ENCODE data around the gene FAM135A. TPM values are rescaled to one million over a fixed set of nuclear protein-coding genes. Genes with fewer than 3 reads are reported as not detected.
"Not testable (repeated sequence)": the region's sequence is repeated elsewhere in the genome, so short reads cannot be mapped to it uniquely, and the experiment has no call there.

The FAM135A gene
- total RNA-seq, 1 experiment from 2014 or later, result 29.1 TPM

DNA sequence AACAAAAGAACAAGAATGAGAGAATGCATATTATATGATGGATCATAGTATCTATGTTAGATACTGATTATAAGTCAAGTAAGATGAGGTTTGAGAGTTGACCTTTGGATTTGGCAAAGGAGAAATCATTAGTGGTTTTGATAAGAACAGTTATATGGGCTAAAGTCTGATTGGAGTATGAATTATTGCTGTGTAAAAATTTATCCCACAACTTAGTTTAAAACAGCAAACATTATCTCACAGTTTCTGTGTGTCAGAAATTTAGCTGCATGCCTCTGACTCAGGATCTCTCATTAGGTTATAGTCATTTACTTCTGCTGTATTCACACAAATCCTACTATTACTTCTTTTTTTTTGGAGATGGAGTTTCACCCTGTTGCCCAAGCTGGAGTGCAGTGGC lies 56.7 kb downstream of the FAM135A start:
- H3K27me3 ChIP-seq (ENCODE audit: control insufficient read depth, insufficient read depth, low read length), result no peaks in the 10 kb centered on the region
- no peak for DNase-seq
- H3K36me3 ChIP-seq (replicated peaks; ENCODE audit: control insufficient read depth, insufficient read depth, low read length), result 0 out of 2 replicates have a peak, but pooled peaks cover 1% of the 10 kb centered on the region
- H3K4me3 ChIP-seq (ENCODE audit: insufficient read depth, low read depth, low read length), result no peak overlapping the region

DNA sequence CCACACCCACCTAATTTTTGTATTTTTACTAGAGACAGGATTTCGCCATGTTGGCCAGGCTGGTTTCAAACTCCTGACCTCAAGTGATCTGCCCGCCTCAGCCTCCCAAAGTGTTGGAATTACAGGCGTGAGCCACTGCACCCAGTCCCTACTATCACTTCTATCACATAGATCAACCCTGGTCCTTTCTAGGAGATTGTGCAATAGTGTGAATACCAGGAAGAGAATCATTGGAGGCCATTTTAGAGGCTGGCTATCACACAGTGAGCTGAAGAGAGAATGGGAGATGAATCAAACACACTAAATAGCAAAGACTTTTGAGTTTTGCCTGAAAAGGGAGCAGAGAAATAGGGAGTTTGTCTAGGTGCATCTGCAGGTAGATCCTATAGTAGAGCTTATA lies 57.2 kb downstream of the FAM135A start:
- not testable (repeated sequence) for H3K27me3 ChIP-seq (ENCODE audit: control insufficient read depth, insufficient read depth, low read length); H3K4me3 ChIP-seq (ENCODE audit: insufficient read depth, low read depth, low read length); DNase-seq; H3K36me3 ChIP-seq (replicated peaks; ENCODE audit: control insufficient read depth, insufficient read depth, low read length)

DNA sequence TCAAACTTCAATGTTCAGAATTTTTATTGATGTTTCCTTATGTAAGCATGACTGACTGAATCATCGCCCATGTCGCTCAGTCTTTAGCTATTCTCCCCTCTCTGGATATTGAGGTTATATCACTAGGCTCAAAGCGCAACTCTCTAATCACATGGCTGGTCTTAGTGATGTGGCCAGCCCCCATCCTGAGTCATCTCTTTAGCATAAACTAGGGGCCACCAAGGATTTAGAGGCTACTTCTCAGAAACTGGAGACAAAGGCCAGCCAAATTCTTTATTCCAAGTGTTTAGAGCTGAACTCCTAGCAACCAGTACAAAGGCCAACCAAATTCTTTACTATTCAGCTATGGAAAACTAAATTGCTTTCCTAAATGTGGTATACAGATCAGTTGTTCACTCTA lies 61.4 kb downstream of the FAM135A start:
- H3K27me3 ChIP-seq (ENCODE audit: control insufficient read depth, insufficient read depth, low read length), result no peaks in the 10 kb centered on the region
- H3K36me3 ChIP-seq (replicated peaks; ENCODE audit: control insufficient read depth, insufficient read depth, low read length), result peaks cover 2% of the 10 kb centered on the region
- DNase-seq, result peak; percentile 14
- H3K4me3 ChIP-seq (ENCODE audit: insufficient read depth, low read depth, low read length), result no peak overlapping the region

DNA sequence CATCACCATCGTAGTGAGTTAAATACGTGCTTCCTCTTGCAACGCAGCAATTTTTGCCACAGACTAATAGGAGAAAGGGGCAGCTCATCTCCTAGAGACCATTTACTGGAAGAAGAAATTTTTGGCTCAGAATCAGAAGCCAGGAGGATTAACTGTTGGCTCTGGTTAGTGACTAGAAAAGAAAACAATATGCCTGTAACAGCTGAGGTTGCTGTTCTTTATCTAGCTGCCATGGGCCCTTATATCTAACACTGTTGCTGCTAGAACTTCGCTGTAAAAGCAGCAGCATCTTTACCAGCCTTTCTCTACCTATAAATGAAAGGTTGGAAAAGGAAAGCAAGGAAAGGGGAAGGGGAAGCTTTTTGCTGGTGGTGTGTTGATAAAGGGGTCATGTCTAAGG lies 65.9 kb downstream of the FAM135A start:
- Histone ChIP-seq H3K27me3 (ENCODE audit: control insufficient read depth, insufficient read depth, low read length) (no peaks in the 10 kb centered on the region), H3K36me3 (replicated peaks; ENCODE audit: control insufficient read depth, insufficient read depth, low read length) (peaks cover 2% of the 10 kb centered on the region), H3K4me3 (ENCODE audit: insufficient read depth, low read depth, low read length) (no peak overlapping the region)
- DNase-seq, result no peak

DNA sequence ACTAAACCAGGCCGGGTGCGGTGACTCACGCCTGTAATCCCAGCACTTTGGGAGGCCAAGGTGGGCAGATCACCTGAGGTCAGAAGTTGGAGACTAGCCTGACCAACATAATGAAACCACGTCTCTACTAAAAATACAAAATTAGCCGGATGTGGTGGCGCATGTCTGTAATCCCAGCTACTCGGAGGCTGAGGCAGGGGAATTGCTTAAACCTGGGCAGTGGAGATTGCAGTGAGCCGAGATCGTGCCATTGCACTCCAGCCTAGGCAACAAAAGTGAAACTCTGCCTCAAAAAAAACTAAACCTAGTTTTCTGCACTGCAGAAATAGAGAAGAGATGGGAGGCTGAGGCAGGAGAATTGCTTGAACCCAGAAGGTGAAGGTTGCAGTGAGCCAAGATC lies 73.3 kb downstream of the FAM135A start:
- H3K36me3 ChIP-seq (replicated peaks; ENCODE audit: control insufficient read depth, insufficient read depth, low read length); H3K4me3 ChIP-seq (ENCODE audit: insufficient read depth, low read depth, low read length); DNase-seq; H3K27me3 ChIP-seq (ENCODE audit: control insufficient read depth, insufficient read depth, low read length): not testable (repeated sequence)

DNA sequence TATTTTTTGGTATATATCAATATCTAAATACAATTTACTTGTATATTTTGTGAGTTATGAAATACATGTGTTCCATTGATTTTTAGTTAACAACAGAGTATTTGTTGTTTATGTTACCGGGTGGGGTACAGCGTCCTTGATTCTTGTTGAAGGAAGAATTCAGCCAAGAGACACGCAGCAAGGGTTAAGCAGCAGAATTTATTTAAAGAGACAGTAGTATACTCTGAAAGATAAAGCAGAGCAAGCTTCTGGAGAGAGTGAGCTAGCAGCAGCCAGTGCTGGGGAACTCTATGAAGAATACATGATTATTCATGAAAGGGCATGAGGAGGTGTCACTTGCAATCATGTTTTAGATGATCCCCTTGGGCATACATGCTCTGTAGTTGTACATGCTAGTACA lies 76.1 kb downstream of the FAM135A start:
- no peak overlapping the region for H3K4me3 ChIP-seq (ENCODE audit: insufficient read depth, low read depth, low read length)
- peaks cover 1% of the 10 kb centered on the region; the same call in 1 of the 2 replicates for H3K36me3 ChIP-seq (replicated peaks; ENCODE audit: control insufficient read depth, insufficient read depth, low read length)
- H3K27me3 ChIP-seq (ENCODE audit: control insufficient read depth, insufficient read depth, low read length), result no peaks in the 10 kb centered on the region
- no peak for DNase-seq

DNA sequence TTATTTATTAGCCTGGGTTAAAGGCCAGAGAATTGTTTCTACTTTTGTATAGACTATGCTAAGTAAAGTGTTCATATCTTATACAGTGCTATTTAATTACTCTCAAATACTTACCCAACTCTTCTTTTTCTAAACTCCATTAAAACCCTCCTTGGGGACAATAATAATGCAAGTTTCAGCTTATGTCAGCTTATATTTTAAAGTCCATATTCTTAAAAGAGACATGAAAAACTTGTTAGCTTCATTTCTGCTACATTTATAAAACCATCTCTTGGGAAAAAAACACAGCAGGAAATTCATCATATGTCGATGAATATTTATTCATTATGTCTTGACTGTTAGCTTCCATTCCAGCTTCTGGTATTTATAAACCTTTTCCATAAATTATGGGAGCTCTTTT lies 81.5 kb downstream of the FAM135A start:
- DNase-seq, result no peak
- Histone ChIP-seq H3K27me3 (ENCODE audit: control insufficient read depth, insufficient read depth, low read length) (no peaks in the 10 kb centered on the region), H3K36me3 (replicated peaks; ENCODE audit: control insufficient read depth, insufficient read depth, low read length) (no peaks in the 10 kb centered on the region; the same call in 1 of the 2 replicates)

DNA sequence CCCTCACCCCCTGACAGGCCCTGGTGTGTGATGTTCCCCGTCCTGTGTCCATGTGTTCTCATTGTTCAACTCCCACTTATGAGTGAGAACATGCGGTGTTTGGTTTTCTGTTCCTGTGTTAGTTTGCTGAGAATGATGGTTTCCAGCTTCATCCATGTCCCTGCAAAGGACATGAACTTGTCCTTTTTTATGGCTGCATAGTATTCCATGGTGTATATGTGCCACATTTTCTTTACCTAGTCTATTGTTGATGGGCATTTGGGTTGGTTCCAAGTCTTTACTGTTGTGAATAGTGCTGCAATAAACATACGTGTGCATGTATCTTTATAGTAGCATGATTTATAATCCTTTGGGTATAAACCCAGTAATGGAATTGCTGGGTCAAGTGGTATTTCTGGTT lies 82.5 kb downstream of the FAM135A start:
- not testable (repeated sequence) for H3K4me3 ChIP-seq (ENCODE audit: insufficient read depth, low read depth, low read length)

More for the DNA sequence above, 81.5 kb downstream of the FAM135A start:
- H3K4me3 ChIP-seq (ENCODE audit: insufficient read depth, low read depth, low read length), result no peak overlapping the region

DNA sequence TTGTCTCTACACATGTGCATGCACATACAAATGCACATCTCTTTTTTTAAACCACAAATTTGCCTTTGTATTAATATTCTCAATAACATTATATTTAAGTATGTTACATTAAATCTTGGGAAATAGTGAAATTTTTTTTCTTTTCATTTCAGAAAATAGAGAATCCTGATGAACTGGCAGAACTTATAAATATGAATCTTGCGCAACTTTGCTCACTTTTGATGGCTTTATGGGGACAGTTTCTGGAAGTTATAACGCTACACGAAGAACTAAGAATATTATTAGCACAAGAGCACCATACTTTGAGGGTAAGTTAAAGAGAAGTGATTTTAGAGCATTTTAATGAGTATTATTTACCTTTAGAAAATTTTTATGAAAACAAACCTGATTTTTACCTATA lies 89.2 kb downstream of the FAM135A start:
- DNase-seq, result no peak
- Histone ChIP-seq H3K4me3 (ENCODE audit: insufficient read depth, low read depth, low read length) (no peak overlapping the region), H3K36me3 (replicated peaks; ENCODE audit: control insufficient read depth, insufficient read depth, low read length) (peaks cover 6% of the 10 kb centered on the region), H3K27me3 (ENCODE audit: control insufficient read depth, insufficient read depth, low read length) (no peaks in the 10 kb centered on the region)

More for the DNA sequence above, 82.5 kb downstream of the FAM135A start:
- not testable (repeated sequence) for H3K27me3 ChIP-seq (ENCODE audit: control insufficient read depth, insufficient read depth, low read length); DNase-seq; H3K36me3 ChIP-seq (replicated peaks; ENCODE audit: control insufficient read depth, insufficient read depth, low read length)

DNA sequence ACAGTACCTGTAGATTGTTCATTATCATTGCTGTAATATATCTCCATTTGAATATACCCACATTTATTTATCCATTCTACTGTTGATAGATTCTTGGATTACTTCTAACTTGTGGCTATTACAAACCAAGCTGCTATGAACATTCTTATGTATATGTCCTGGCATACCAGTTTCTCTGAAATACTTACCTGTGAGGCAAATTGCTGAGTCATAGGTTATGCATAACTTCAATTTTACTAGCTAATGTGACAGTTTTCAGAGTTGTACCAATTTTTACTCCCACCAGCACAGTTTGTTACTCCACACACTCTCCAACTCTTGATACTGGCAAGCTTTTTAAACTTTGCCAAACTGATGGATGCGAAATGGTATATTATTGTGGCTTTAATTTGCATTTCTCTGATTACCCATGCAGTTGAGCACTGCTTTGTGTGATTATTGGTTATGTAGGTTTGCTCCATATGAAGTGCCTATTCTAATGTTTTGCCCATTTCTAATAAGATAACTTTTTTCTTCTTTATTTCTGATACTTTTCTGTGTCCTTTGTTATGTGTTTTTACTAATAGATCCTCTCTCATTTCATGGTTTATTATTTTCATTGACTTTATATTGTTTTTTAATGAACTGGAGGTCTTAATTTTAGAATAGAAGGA lies 90.6 kb downstream of the FAM135A start:
- Histone ChIP-seq H3K27me3 (ENCODE audit: control insufficient read depth, insufficient read depth, low read length) (no peaks in the 10 kb centered on the region), H3K36me3 (replicated peaks; ENCODE audit: control insufficient read depth, insufficient read depth, low read length) (peaks cover 6% of the 10 kb centered on the region), H3K4me3 (ENCODE audit: insufficient read depth, low read depth, low read length) (no peak overlapping the region)
- DNase-seq, result no peak

DNA sequence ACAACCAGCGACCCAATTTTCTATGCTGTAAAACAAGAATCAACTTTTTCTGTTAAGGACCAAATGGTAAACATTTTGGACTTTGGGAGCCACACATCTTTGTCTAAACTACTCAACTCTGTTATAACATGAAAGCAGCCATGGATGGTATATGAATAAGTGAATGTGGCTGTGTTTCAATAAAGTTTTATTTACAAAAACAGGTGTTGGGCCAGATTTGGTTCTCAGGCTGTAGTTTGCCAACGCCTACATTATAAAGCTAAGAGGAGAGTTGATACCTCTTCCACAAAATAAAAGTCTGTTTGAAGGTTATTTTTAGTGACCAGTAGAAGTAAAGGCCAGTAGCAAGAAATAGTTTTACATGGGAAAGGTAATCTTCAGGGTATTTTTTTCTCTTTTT lies 93.0 kb downstream of the FAM135A start:
- Histone ChIP-seq H3K27me3 (ENCODE audit: control insufficient read depth, insufficient read depth, low read length) (no peaks in the 10 kb centered on the region), H3K36me3 (replicated peaks; ENCODE audit: control insufficient read depth, insufficient read depth, low read length) (peaks cover 6% of the 10 kb centered on the region), H3K4me3 (ENCODE audit: insufficient read depth, low read depth, low read length) (no peak overlapping the region)
- no peak for DNase-seq

DNA sequence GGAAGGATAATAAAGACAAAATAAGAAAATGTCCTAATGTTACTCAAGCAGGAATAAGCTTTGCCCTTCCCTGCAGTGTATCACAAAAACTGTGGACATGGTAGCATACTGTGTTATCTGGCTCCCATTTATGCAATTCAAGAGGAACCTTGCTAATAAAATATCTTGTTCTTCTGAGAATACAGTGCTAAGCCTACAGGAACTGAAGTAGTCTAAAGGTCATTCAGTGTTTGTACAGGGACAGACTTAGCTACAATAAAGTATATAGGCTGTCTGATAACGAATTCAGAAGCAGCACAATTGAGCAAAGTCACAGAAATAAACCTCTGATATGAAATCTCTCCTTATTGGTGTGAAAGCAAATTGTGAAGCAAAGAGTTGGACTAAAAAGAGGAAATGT lies 93.9 kb downstream of the FAM135A start:
- Histone ChIP-seq H3K27me3 (ENCODE audit: control insufficient read depth, insufficient read depth, low read length) (no peaks in the 10 kb centered on the region), H3K36me3 (replicated peaks; ENCODE audit: control insufficient read depth, insufficient read depth, low read length) (peaks cover 6% of the 10 kb centered on the region), H3K4me3 (ENCODE audit: insufficient read depth, low read depth, low read length) (no peak overlapping the region)
- no peak for DNase-seq

DNA sequence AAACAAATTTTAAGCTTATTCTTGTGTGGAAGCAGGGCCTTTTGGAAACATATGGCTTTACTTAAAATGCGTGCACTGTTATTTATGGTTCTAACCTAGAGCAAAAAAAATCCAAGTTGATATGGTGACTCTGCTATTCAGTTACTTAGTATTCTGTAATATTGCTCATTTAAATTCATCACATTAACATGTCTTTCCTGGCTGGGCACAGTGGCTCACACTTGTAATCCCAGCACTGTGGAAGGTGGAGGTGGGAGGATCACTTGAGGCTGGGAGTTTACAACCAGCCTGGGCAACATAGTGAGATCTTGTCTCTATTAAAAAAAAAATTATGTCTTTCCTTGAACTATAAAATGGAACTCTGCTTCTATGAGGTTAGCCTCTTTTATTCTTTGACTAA lies 95.6 kb downstream of the FAM135A start:
- peaks cover 1% of the 10 kb centered on the region for H3K36me3 ChIP-seq (replicated peaks; ENCODE audit: control insufficient read depth, insufficient read depth, low read length)
- no peaks in the 10 kb centered on the region for H3K27me3 ChIP-seq (ENCODE audit: control insufficient read depth, insufficient read depth, low read length)
- H3K4me3 ChIP-seq (ENCODE audit: insufficient read depth, low read depth, low read length), result no peak overlapping the region
- no peak for DNase-seq

DNA sequence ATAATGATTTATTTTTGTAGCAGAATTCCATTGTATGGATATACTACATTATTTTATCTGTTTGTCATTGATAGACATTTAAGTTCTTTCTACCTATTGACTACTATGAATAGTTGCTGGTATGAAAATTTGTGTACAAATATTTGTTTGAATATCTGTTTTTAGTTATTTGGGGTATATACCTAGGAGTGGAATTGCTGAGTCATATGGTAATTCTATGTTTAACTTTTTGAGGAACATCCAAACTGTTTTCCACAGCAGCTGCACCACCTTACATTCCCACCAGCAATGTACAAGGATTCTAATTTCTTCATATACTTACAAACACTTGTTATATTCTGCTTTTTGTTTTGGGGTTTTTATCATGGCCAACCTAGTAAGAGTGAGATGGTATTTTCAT lies 97.3 kb downstream of the FAM135A start:
- no peaks in the 10 kb centered on the region for H3K36me3 ChIP-seq (replicated peaks; ENCODE audit: control insufficient read depth, insufficient read depth, low read length)
- DNase-seq, result no peak
- H3K4me3 ChIP-seq (ENCODE audit: insufficient read depth, low read depth, low read length), result no peak overlapping the region
- H3K27me3 ChIP-seq (ENCODE audit: control insufficient read depth, insufficient read depth, low read length), result no peaks in the 10 kb centered on the region

DNA sequence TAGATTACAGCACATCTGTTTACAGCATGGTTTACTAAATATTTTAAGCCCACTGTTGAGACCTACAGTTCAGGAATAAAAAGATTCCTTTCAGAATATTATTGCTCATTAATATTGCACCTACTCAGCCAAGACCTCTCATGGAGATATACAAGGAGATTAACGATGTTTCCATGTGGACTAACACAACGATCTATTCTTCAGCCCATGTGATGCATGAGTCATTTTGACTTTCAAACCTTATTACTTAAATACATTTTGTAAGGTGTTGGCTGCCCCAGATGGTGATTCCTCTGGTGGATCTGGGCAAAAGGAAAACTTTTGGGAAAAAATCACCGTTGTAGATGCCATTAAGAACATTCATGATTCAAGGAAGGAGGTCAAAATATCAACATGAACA lies 105.4 kb downstream of the FAM135A start:
- DNase-seq, result no peak
- Histone ChIP-seq H3K4me3 (ENCODE audit: insufficient read depth, low read depth, low read length) (no peak overlapping the region), H3K36me3 (replicated peaks; ENCODE audit: control insufficient read depth, insufficient read depth, low read length) (no peaks in the 10 kb centered on the region), H3K27me3 (ENCODE audit: control insufficient read depth, insufficient read depth, low read length) (no peaks in the 10 kb centered on the region)

DNA sequence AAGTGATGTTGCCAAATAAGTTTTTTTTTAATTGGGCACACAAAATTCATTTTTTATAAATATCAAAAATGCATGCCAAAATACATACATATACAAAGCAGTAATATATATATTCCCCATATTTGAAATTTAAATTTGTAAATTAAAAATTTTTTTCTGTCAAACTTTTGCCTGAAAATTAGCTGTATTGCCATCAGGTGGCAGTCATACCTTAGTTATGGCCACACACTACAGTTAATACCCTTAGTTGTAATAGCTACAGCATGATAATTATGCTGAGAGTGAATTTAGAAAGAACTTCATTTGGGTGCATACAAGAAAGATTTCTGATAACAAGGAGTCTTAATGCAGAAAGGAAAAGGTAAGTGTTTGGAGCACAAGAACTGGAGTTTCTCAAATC lies 107.3 kb downstream of the FAM135A start:
- H3K36me3 ChIP-seq (replicated peaks; ENCODE audit: control insufficient read depth, insufficient read depth, low read length), result no peaks in the 10 kb centered on the region; the same call in 1 of the 2 replicates
- DNase-seq, result peak; percentile 5
- no peaks in the 10 kb centered on the region for H3K27me3 ChIP-seq (ENCODE audit: control insufficient read depth, insufficient read depth, low read length)
- no peak overlapping the region for H3K4me3 ChIP-seq (ENCODE audit: insufficient read depth, low read depth, low read length)
